ENCODE results near the gene KLF4. TPM values are rescaled to one million over a fixed set of nuclear protein-coding genes. Genes with fewer than 3 reads are reported as not detected.

KLF4 gene
- total RNA-seq, 1 experiment from 2014 or later = 5.2 TPM

DNA sequence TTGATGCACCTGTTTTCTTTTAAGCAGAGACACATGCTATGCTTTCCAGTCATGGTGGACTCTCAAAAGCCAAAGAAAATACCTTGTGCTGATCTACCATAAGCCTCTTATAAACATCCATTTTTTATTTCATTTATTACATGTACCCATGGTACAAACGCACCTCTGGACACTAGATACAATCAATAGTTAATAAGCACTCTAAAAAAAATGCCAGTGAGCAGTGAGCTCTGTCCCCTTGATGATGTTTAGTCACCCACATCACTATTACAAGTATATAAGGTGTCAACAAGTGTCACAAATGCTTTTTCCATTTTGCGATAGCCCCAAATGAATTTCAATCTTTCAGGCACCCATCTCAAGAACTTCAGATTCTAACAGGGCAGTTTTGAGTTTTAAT, 5.9 kb downstream of the KLF4 start:
- H3K36me3 ChIP-seq (ENCODE audit: control insufficient read depth, insufficient read depth, low read length) = no peaks in the 10 kb centered on the region
- TF ChIP-seq SIN3A (IDR thresholded peaks at IDR 0.05; ENCODE audit: borderline replicate concordance, insufficient read depth, low read depth, low read length) = no peak
- in situ Hi-C loops (cut with HindIII; ENCODE audit: low pct_unique_long_range_greater_than_20kb, low sequenced_read_pairs) = no loop called here
- no TSS peak for BruUV-seq (replicated peaks)
- intact Hi-C loops (cut with micrococcal nuclease; ENCODE audit: unreplicated experiment) = loop anchor here (5.0 to 10.0 kb wide), 2 partner anchors 59 to 1084 kb away; no protein-coding TSS in a partner anchor
- no peak overlapping the region for H3K4me3 ChIP-seq (ENCODE audit: low read depth in 2 of 2, low read length in 2 of 2)
- ChIA-PET CTCF (no interaction called here), POLR2A (no interaction called here)
- no peaks in the 10 kb centered on the region for H3K9me3 ChIP-seq (ENCODE audit: control insufficient read depth, insufficient read depth, low read depth, low read length)
- H3K4me1 ChIP-seq (ENCODE audit: control insufficient read depth, insufficient read depth, low read length) = no peaks in the 10 kb centered on the region
- H3K27me3 ChIP-seq (ENCODE audit: control insufficient read depth, insufficient read depth, low read length) = no peaks in the 10 kb centered on the region
- ATAC-seq = no peak
- no peak overlapping the region for H3K27ac ChIP-seq (ENCODE audit: low read length)
- DNase-seq (ENCODE audit: low read depth, low spot score) = no peak

GRCh38 chr9:107481035-107481434, 8.5 kb downstream of the KLF4 start:
- Histone ChIP-seq H3K27me3 (ENCODE audit: control insufficient read depth, insufficient read depth, low read length) (no peaks in the 10 kb centered on the region), H3K4me3 (ENCODE audit: low read depth in 2 of 2, low read length in 2 of 2) (no peak overlapping the region), H3K4me1 (ENCODE audit: control insufficient read depth, insufficient read depth, low read length) (no peaks in the 10 kb centered on the region), H3K9me3 (ENCODE audit: control insufficient read depth, insufficient read depth, low read depth, low read length) (no peaks in the 10 kb centered on the region), H3K36me3 (ENCODE audit: control insufficient read depth, insufficient read depth, low read length) (no peaks in the 10 kb centered on the region), H3K27ac (ENCODE audit: low read length) (no peak overlapping the region)
- TF ChIP-seq, protein P1, sequence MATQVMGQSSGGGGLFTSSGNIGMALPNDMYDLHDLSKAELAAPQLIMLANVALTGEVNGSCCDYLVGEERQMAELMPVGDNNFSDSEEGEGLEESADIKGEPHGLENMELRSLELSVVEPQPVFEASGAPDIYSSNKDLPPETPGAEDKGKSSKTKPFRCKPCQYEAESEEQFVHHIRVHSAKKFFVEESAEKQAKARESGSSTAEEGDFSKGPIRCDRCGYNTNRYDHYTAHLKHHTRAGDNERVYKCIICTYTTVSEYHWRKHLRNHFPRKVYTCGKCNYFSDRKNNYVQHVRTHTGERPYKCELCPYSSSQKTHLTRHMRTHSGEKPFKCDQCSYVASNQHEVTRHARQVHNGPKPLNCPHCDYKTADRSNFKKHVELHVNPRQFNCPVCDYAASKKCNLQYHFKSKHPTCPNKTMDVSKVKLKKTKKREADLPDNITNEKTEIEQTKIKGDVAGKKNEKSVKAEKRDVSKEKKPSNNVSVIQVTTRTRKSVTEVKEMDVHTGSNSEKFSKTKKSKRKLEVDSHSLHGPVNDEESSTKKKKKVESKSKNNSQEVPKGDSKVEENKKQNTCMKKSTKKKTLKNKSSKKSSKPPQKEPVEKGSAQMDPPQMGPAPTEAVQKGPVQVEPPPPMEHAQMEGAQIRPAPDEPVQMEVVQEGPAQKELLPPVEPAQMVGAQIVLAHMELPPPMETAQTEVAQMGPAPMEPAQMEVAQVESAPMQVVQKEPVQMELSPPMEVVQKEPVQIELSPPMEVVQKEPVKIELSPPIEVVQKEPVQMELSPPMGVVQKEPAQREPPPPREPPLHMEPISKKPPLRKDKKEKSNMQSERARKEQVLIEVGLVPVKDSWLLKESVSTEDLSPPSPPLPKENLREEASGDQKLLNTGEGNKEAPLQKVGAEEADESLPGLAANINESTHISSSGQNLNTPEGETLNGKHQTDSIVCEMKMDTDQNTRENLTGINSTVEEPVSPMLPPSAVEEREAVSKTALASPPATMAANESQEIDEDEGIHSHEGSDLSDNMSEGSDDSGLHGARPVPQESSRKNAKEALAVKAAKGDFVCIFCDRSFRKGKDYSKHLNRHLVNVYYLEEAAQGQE (IDR thresholded peaks at IDR 0.05; ENCODE audit: insufficient read depth in 1 of 2, low read depth in 2 of 2, low read length in 1 of 2) = no peak
- TF ChIP-seq POLR2AphosphoS5 (IDR thresholded peaks at IDR 0.05; ENCODE audit: low read depth, low read length) (no peak), CTCF (IDR thresholded peaks at IDR 0.05) (no peak; the same call in 1 of the 2 replicates), SIN3A (IDR thresholded peaks at IDR 0.05; ENCODE audit: borderline replicate concordance, insufficient read depth, low read depth, low read length) (no peak), TCF7L2 (IDR thresholded peaks at IDR 0.05; ENCODE audit: low read depth, low read length) (no peak)
- POLR2A ChIA-PET = no interaction called here
- in situ Hi-C loops (cut with HindIII; ENCODE audit: low pct_unique_long_range_greater_than_20kb, low sequenced_read_pairs) (no loop called here), intact Hi-C loops (cut with micrococcal nuclease; ENCODE audit: unreplicated experiment) (loop anchor here (5.0 to 10.0 kb wide), 2 partner anchors 56 to 1086 kb away; no protein-coding TSS in a partner anchor)
- peak; percentile 66; the same call in 1 of the 2 replicates for ATAC-seq
- no peak for DNase-seq (ENCODE audit: low read depth, low spot score)
- CTCF ChIA-PET = no interaction called here
- no TSS peak for BruUV-seq (replicated peaks)

GRCh38 chr9:107480386-107480789, 9.2 kb downstream of the KLF4 start:
- Histone ChIP-seq H3K9me3 (ENCODE audit: control insufficient read depth, insufficient read depth, low read depth, low read length) (no peaks in the 10 kb centered on the region), H3K4me3 (ENCODE audit: low read depth in 2 of 2, low read length in 2 of 2) (no peak overlapping the region), H3K36me3 (ENCODE audit: control insufficient read depth, insufficient read depth, low read length) (no peaks in the 10 kb centered on the region), H3K27me3 (ENCODE audit: control insufficient read depth, insufficient read depth, low read length) (no peaks in the 10 kb centered on the region), H3K27ac (ENCODE audit: low read length) (no peak overlapping the region), H3K4me1 (ENCODE audit: control insufficient read depth, insufficient read depth, low read length) (no peaks in the 10 kb centered on the region)
- in situ Hi-C loops (cut with HindIII; ENCODE audit: low pct_unique_long_range_greater_than_20kb, low sequenced_read_pairs) (no loop called here), intact Hi-C loops (cut with micrococcal nuclease; ENCODE audit: unreplicated experiment) (loop anchor here (5.0 to 10.0 kb wide), 2 partner anchors 56 to 1087 kb away; no protein-coding TSS in a partner anchor)
- ChIA-PET CTCF (no interaction called here), POLR2A (no interaction called here)
- no TSS peak for BruUV-seq (replicated peaks)
- TF ChIP-seq POLR2AphosphoS5 (IDR thresholded peaks at IDR 0.05; ENCODE audit: low read depth, low read length) (no peak), CTCF (IDR thresholded peaks at IDR 0.05) (no peak), TCF7L2 (IDR thresholded peaks at IDR 0.05; ENCODE audit: low read depth, low read length) (no peak), SIN3A (IDR thresholded peaks at IDR 0.05; ENCODE audit: borderline replicate concordance, insufficient read depth, low read depth, low read length) (no peak)
- TF ChIP-seq, protein P1 (IDR thresholded peaks at IDR 0.05; ENCODE audit: insufficient read depth in 1 of 2, low read depth in 2 of 2, low read length in 1 of 2) = no peak
- DNase-seq (ENCODE audit: low read depth, low spot score) = no peak
- ATAC-seq = no peak

Data from Panc1 (cell line).